HepG2 (cell line): ENCODE measurements around the gene PARP11. TPM values are rescaled to one million over a fixed set of nuclear protein-coding genes. Genes with fewer than 3 reads are reported as not detected.

Experiments
- ATAC-seq: fragments of 200-7000 bp; cut with Tn5 transposase; 3 replicates; pipeline ENCODE4 v1.9.1; 2020; ENCODE audit warnings: mild to moderate bottlenecking, moderate library complexity
- BruUV-seq: library from RNA; stranded (reverse); fragments of 400-500 nt; replicated peaks from 2 replicates; lab custom pipeline; 2021; lab: Mats Ljungman, UMichigan
- CTCF ChIA-PET: fragments of 300-600 bp; formaldehyde crosslinking; extraction: SDS; loops from one replicate; lab custom pipeline; 2021; ENCODE audit warnings: low total read pairs, inconsistent platforms, low intra/inter-chr PET ratio; lab: Yijun Ruan, JAX
- POLR2A ChIA-PET: fragments of 350-600 bp; sonication (Branson Sonifier 250); formaldehyde crosslinking; loops from one replicate; lab custom pipeline; 2020; ENCODE audit warnings: antibody characterized with exemption, inconsistent platforms; lab: Yijun Ruan, JAX
- DNase-seq: peaks from one replicate; pipeline ENCODE4 v3.0.0-alpha.2; 2015; ENCODE audit warnings: low spot score
- FAIRE-seq: peaks from 3 replicates; lab custom pipeline; 2011; peaks lifted over from hg19 to GRCh38; lab: Jason Lieb, UNC
- H2AFZ ChIP-seq: one replicate; pipeline ENCODE4 v1.6.1; 2011; ENCODE audit warnings: low read length, inconsistent platforms
- H3K27ac ChIP-seq: fragments of 300-600 bp; 3 replicates; pipeline ENCODE4 v1.8.0; 2011; ENCODE audit warnings: mixed run types, mild to moderate bottlenecking, mixed read lengths, low read length, inconsistent platforms; ENCODE audit not compliant: insufficient read depth; ENCODE audit errors: extremely low read length
- H3K27me3 ChIP-seq, 2 experiments: fragments of 200-600 bp in 1 of 2; 2 replicates in 1 of 2; 3 replicates in 1 of 2; pipeline versions ENCODE4 v1.6.0 to v1.8.0; 2011; ENCODE audit warnings: low read length in 2 of 2, mild to moderate bottlenecking in 2 of 2, moderate library complexity in 2 of 2, inconsistent platforms in 1 of 2; ENCODE audit not compliant: insufficient read depth in 2 of 2, control insufficient read depth in 1 of 2
- H3K36me3 ChIP-seq, 2 experiments: fragments of 200-600 bp in 1 of 2; replicated peaks in 1 of 2; 2 replicates in 1 of 2; 3 replicates in 1 of 2; pipeline versions ENCODE4 v1.5.1 to v1.8.0; 2011; ENCODE audit warnings: low read length in 2 of 2, inconsistent platforms in 1 of 2; ENCODE audit not compliant: insufficient read depth in 2 of 2, control insufficient read depth in 1 of 2
- H3K4me1 ChIP-seq: 2 replicates; pipeline ENCODE4 v1.5.1; 2012; ENCODE audit warnings: low read length, inconsistent platforms; ENCODE audit not compliant: insufficient read depth
- H3K4me2 ChIP-seq: 2 replicates; pipeline ENCODE4 v1.6.0; 2011; ENCODE audit warnings: low read depth, low read length, inconsistent platforms
- H3K4me3 ChIP-seq, 3 experiments: fragments of 200-600 bp in 1 of 3; sonication (generic), shearing (Covaris generic) in 1 of 3; replicated peaks in 1 of 3; 2 replicates each; pipeline ENCODE4 v1.5.1; 2011 to 2016; ENCODE audit warnings: low read length in 3 of 3, inconsistent platforms in 2 of 3, low read depth in 2 of 3, mild to moderate bottlenecking in 2 of 3, control low read depth in 1 of 3, mixed read lengths in 1 of 3; ENCODE audit not compliant: insufficient read depth in 1 of 3
- H3K79me2 ChIP-seq: one replicate; pipeline ENCODE4 v1.6.1; 2011; ENCODE audit warnings: low read length, inconsistent platforms; ENCODE audit not compliant: insufficient read depth
- H3K9ac ChIP-seq: 2 replicates; pipeline ENCODE4 v1.6.0; 2011; ENCODE audit warnings: mild to moderate bottlenecking, low read depth, low read length, inconsistent platforms; ENCODE audit not compliant: insufficient read depth
- H3K9me3 ChIP-seq: 2 replicates; pipeline ENCODE4 v1.5.1; 2012; ENCODE audit warnings: mild to moderate bottlenecking, low read length
- H4K20me1 ChIP-seq: 2 replicates; pipeline ENCODE4 v1.6.0; 2011; ENCODE audit warnings: inconsistent platforms, mild to moderate bottlenecking, low read length, moderate library complexity; ENCODE audit not compliant: insufficient read depth
- CREB1 ChIP-seq, 2 experiments: fragments of 450-650 bp in 1 of 2; IDR thresholded peaks; 2 replicates each; pipeline ENCODE4 v1.6.1; 2016 to 2017; ENCODE audit warnings: control low read depth in 1 of 2, mild to moderate bottlenecking in 1 of 2, missing compliant biosample characterization in 1 of 2, missing genetic modification characterization in 1 of 2
- FOXP1 ChIP-seq, 2 experiments: fragments of 450-650 bp in 1 of 2; IDR thresholded peaks; 2 replicates each; pipeline ENCODE4 v1.6.1; 2017 to 2018; ENCODE audit warnings: antibody characterized with exemption in 1 of 2
- HES4 ChIP-seq: sonication (generic); formaldehyde crosslinking; IDR thresholded peaks from 2 replicates; pipeline ENCODE4 v1.9.0; 2021; ENCODE audit warnings: mild to moderate bottlenecking, missing genetic modification reagents, borderline replicate concordance
- HMG20B ChIP-seq: conservative IDR thresholded peaks from 2 replicates; pipeline ENCODE4 v1.6.1; 2016; ENCODE audit warnings: missing genetic modification reagents, missing compliant biosample characterization
- LBX2 ChIP-seq: sonication (generic); formaldehyde crosslinking; IDR thresholded peaks from 2 replicates; pipeline ENCODE4 v1.5.0; 2020; ENCODE audit warnings: missing genetic modification reagents, mild to moderate bottlenecking, borderline replicate concordance
- MEF2D ChIP-seq: sonication (generic); formaldehyde crosslinking; IDR thresholded peaks from 2 replicates; pipeline ENCODE4 v1.5.1; 2020; ENCODE audit warnings: mild to moderate bottlenecking, missing genetic modification reagents
- SRY ChIP-seq: sonication (generic); formaldehyde crosslinking; IDR thresholded peaks from 2 replicates; pipeline ENCODE4 v1.8.0; 2022; ENCODE audit warnings: mild to moderate bottlenecking, missing genetic modification reagents
- ZFP62 ChIP-seq: sonication (generic); formaldehyde crosslinking; IDR thresholded peaks from 2 replicates; pipeline ENCODE4 v1.4.0; 2020; ENCODE audit warnings: missing genetic modification reagents
- ZNF253 ChIP-seq: sonication (generic); formaldehyde crosslinking; IDR thresholded peaks from 2 replicates; pipeline ENCODE4 v1.8.0; 2022; ENCODE audit warnings: mild to moderate bottlenecking, missing genetic modification reagents, borderline replicate concordance
- ZNF501 ChIP-seq: sonication (generic); formaldehyde crosslinking; IDR thresholded peaks from 2 replicates; pipeline ENCODE4 v1.5.1; 2020; ENCODE audit warnings: mild to moderate bottlenecking, moderate library complexity, missing genetic modification reagents
- ZNF740 ChIP-seq: sonication (generic); formaldehyde crosslinking; IDR thresholded peaks from 2 replicates; pipeline ENCODE4 v1.4.0; 2020; ENCODE audit warnings: missing genetic modification reagents
- WGBS: methylation state at CpG from one replicate; pipeline ENCODE4 v1.1.6; 2017; ENCODE audit warnings: low lambda C conversion rate; 5-methylcytosine and 5-hydroxymethylcytosine counted together
- in situ Hi-C: cut with HindIII; loops from 2 replicates; pipeline ENCODE4 v1.10.0; 2017; ENCODE audit warnings: low pct_unique_long_range_greater_than_20kb; ENCODE audit not compliant: extremely low pct_ligation_motif_present
- intact Hi-C: fragments of 100-400 bp; cut with micrococcal nuclease; formaldehyde crosslinking; loops from one replicate; pipeline ENCODE4 v1.10.0; 2022; ENCODE audit not compliant: unreplicated experiment
- polyA plus RNA-seq, 8 experiments: library from polyadenylated mRNA; depleted of rRNA in 3 of 8; stranded (reverse) in 7 of 8; unstranded in 1 of 8; fragments of >200 nt; fragmentation: Illumina TruSeq in 4 of 8; extraction: Trizol in 4 of 8; gene quantifications; 2 replicates each; pipeline versions ENCODE4 v1.2.1 to v1.2.3, GENCODE V29; 2011 to 2016; ENCODE audit warnings: low read depth in 4 of 8, missing spikeins in 1 of 8, mixed read lengths in 1 of 8; ENCODE audit not compliant: insufficient read depth in 1 of 8
- total RNA-seq, 5 experiments: library from RNA; depleted of rRNA; stranded (reverse); fragments of >200 nt; fragmentation: Illumina TruSeq; extraction: Trizol; gene quantifications; 2 replicates each; pipeline ENCODE4 v1.2.3, GENCODE V29; 2016; ENCODE audit warnings: low read depth in 1 of 5

PARP11 gene
- total and polyA plus RNA-seq, 2 of the 13 experiments (the other 11 are each of a cell fraction or from before 2014, with no cell fraction given), result 4.0 to 7.6 TPM

- ATAC-seq, result no peak
- no peak for DNase-seq
- BruUV-seq, result no TSS peak
- Histone ChIP-seq H3K9me3 (no peaks in the 10 kb centered on the region), H3K4me2 (no peak overlapping the region), H4K20me1 (no peaks in the 10 kb centered on the region), H3K36me3 (no peaks in the 10 kb centered on the region), H3K27ac (no peak overlapping the region), H3K9ac (no peak overlapping the region), H2AFZ (no peak overlapping the region), H3K4me3 (no peak overlapping the region), H3K79me2 (no peaks in the 10 kb centered on the region), H3K27me3 (peaks cover 0 to 5% of the 10 kb centered on the region in 2 experiments; a peak in 1 of 5 replicates), H3K4me1 (no peaks in the 10 kb centered on the region)
- no peak for FAIRE-seq
- WGBS, result 39% methylated on average over 3 of the region's 3 CpGs
- ChIA-PET POLR2A (no interaction called here), CTCF (no interaction called here)
- no peak for TF ChIP-seq CREB1 (IDR thresholded peaks at IDR 0.05)
- TF ChIP-seq CREB1 (CRISPR knock-in tag; IDR thresholded peaks at IDR 0.05), result no peak
- no peak for TF ChIP-seq ZNF740 (CRISPR knock-in tag)
- no peak for TF ChIP-seq HMG20B (CRISPR knock-in tag)
- no peak for TF ChIP-seq FOXP1 (IDR thresholded peaks at IDR 0.05)
- TF ChIP-seq FOXP1 (CRISPR knock-in tag; IDR thresholded peaks at IDR 0.05), result no peak
- no peak for TF ChIP-seq ZNF501
- TF ChIP-seq ZFP62 (CRISPR knock-in tag), result no peak
- no peak for TF ChIP-seq ZNF253
- in situ Hi-C loops, result loop anchor here (10.0 kb wide), 1 partner anchor 196 kb away; no protein-coding TSS in a partner anchor
- intact Hi-C loops, result no loop called here
These were observed 25.6 kb upstream of the PARP11 start for GRCh38 chr12:3898756-3899155.

GRCh38 chr12:3897371-3897971, 24.3 kb upstream of the PARP11 start:
- intact Hi-C loops, result no loop called here
- H3K9ac ChIP-seq, result no peak overlapping the region
- TF ChIP-seq HES4 (CRISPR knock-in tag) (no peak), SRY (CRISPR knock-in tag) (no peak), LBX2 (CRISPR knock-in tag) (no peak), MEF2D (no peak)
- H3K4me1 ChIP-seq, result no peaks in the 10 kb centered on the region
- no peak overlapping the region for H3K4me3 ChIP-seq
- H2AFZ ChIP-seq, result no peak overlapping the region
- no peak overlapping the region for H3K27ac ChIP-seq
- DNase-seq (no peak), FAIRE-seq (no peak), ATAC-seq (no peak)
- no peaks in the 10 kb centered on the region for H4K20me1 ChIP-seq
- no peaks in the 10 kb centered on the region for H3K9me3 ChIP-seq
- no peak overlapping the region for H3K4me2 ChIP-seq
- H3K79me2 ChIP-seq, result no peaks in the 10 kb centered on the region
- in situ Hi-C loops, result loop anchor here (10.0 kb wide), 1 partner anchor 197 kb away; no protein-coding TSS in a partner anchor
- no peaks in the 10 kb centered on the region for H3K36me3 ChIP-seq
- CTCF ChIA-PET, result no interaction called here
- 51% methylated on average over 7 of the region's 7 CpGs for WGBS
- peaks cover 0 to 5% of the 10 kb centered on the region in 2 experiments; a peak in 1 of 5 replicates for H3K27me3 ChIP-seq
- no TSS peak for BruUV-seq
- POLR2A ChIA-PET, result no interaction called here
